Neural cell (in vitro differentiated cells): ENCODE results near the gene CCDC27.

ENCODE experiments used
- EP300 ChIP-seq: fragments of 450-650 bp; conservative IDR thresholded peaks from 2 replicates; pipeline ENCODE4 v1.6.1; 2014; ENCODE audit warnings: antibody characterized with exemption, mild to moderate bottlenecking, moderate library complexity; ENCODE audit not compliant: poor library complexity, severe bottlenecking
- POLR2AphosphoS5 ChIP-seq: IDR thresholded peaks from 2 replicates; pipeline ENCODE4 v1.6.1; 2012
- REST ChIP-seq: IDR thresholded peaks from 2 replicates; pipeline ENCODE4 v1.6.1; 2012; ENCODE audit warnings: borderline replicate concordance
- TAF1 ChIP-seq: IDR thresholded peaks from 2 replicates; pipeline ENCODE4 v1.6.1; 2012; ENCODE audit warnings: low read depth
- TF ChIP-seq, protein P1 (sequence below): fragments of 450-650 bp; IDR thresholded peaks from 2 replicates; pipeline ENCODE4 v1.5.1; 2014; ENCODE audit warnings: antibody characterized with exemption, mild to moderate bottlenecking, moderate library complexity; ENCODE audit not compliant: poor library complexity, severe bottlenecking

GRCh38 chr1:3817138-3817740, 65.0 kb downstream of the CCDC27 start:
- TF ChIP-seq POLR2AphosphoS5 = no peak
- TF ChIP-seq, protein P1, sequence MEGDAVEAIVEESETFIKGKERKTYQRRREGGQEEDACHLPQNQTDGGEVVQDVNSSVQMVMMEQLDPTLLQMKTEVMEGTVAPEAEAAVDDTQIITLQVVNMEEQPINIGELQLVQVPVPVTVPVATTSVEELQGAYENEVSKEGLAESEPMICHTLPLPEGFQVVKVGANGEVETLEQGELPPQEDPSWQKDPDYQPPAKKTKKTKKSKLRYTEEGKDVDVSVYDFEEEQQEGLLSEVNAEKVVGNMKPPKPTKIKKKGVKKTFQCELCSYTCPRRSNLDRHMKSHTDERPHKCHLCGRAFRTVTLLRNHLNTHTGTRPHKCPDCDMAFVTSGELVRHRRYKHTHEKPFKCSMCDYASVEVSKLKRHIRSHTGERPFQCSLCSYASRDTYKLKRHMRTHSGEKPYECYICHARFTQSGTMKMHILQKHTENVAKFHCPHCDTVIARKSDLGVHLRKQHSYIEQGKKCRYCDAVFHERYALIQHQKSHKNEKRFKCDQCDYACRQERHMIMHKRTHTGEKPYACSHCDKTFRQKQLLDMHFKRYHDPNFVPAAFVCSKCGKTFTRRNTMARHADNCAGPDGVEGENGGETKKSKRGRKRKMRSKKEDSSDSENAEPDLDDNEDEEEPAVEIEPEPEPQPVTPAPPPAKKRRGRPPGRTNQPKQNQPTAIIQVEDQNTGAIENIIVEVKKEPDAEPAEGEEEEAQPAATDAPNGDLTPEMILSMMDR = no peak
- no peak for TF ChIP-seq EP300
- no peak for TF ChIP-seq TAF1
- TF ChIP-seq REST = no peak
